Stomach (tissue), 9 donors: ENCODE results near the gene TSPAN3. TPM values are rescaled to one million over a fixed set of nuclear protein-coding genes. Genes with fewer than 3 reads are reported as not detected.

Source experiments
- DNase-seq, 2 donors: peaks; one replicate each; pipeline versions ENCODE4 v3.0.0 to v3.0.0-alpha.2; 2013 to 2019
- H3K27ac ChIP-seq, 5 donors: fragments of 200-600 bp in 4 of 5; sonication (generic) in 4 of 5; one replicate each; pipeline ENCODE4 v1.5.1; 2013 to 2019; ENCODE audit warnings: mild to moderate bottlenecking in 1 of 5, moderate library complexity in 1 of 5
- H3K27me3 ChIP-seq, 3 donors: fragments of 200-600 bp; sonication (generic); one replicate each; pipeline ENCODE4 v1.5.1; 2017 to 2019; ENCODE audit warnings: mixed run types in 1 of 3
- H3K36me3 ChIP-seq, 4 donors: fragments of 200-600 bp; sonication (generic); 1 replicate in 3 of 4; 2 replicates in 1 of 4; pipeline ENCODE4 v1.5.1; 2016 to 2019
- H3K4me1 ChIP-seq, 4 donors: fragments of 200-600 bp; sonication (generic); one replicate each; pipeline ENCODE4 v1.5.1; 2016 to 2019
- H3K4me3 ChIP-seq, 4 donors: fragments of 200-600 bp; sonication (generic) in 3 of 4; one replicate each; pipeline ENCODE4 v1.5.1; 2016 to 2019; ENCODE audit warnings: mild to moderate bottlenecking in 1 of 4
- H3K9me3 ChIP-seq, 4 donors: fragments of 200-600 bp; sonication (generic); one replicate each; pipeline ENCODE4 v1.5.1; 2016 to 2019
- CTCF ChIP-seq, 7 experiments: fragments of 450-650 bp in 4 of 7; fragments of 200-600 bp in 3 of 7; sonication (generic) in 3 of 7; IDR thresholded peaks; one replicate each; pipeline ENCODE4 v1.5.1; 2016 to 2019; ENCODE audit warnings: antibody characterized with exemption in 7 of 7, control low read depth in 2 of 7, mild to moderate bottlenecking in 1 of 7
- EP300 ChIP-seq: sonication (generic); formaldehyde crosslinking; IDR thresholded peaks from one replicate; pipeline ENCODE4 v1.6.1; 2017; ENCODE audit warnings: antibody characterized with exemption
- POLR2A ChIP-seq, 4 donors: fragments of 450-650 bp; IDR thresholded peaks; one replicate each; pipeline ENCODE4 v1.6.1; 2016; ENCODE audit warnings: antibody characterized with exemption in 4 of 4, control low read depth in 2 of 4, mild to moderate bottlenecking in 1 of 4, moderate library complexity in 1 of 4
- POLR2AphosphoS5 ChIP-seq, 3 donors: sonication (generic); formaldehyde crosslinking; IDR thresholded peaks; one replicate each; pipeline ENCODE4 v1.6.1; 2016; ENCODE audit warnings: antibody characterized with exemption in 3 of 3
- WGBS, 5 donors: extraction: QIAGEN DNeasy Blood & Tissue Kit in 3 of 5; methylation state at CpG; one replicate each; pipeline versions ENCODE4 v1.1.5 to v1.1.7; 2013 to 2018; 5-methylcytosine and 5-hydroxymethylcytosine counted together
- intact Hi-C: fragments of 100-400 bp; cut with DNase I; formaldehyde crosslinking; loops from one replicate; pipeline ENCODE4 v1.15.1; 2023; ENCODE audit warnings: low total_unique reads
- polyA plus RNA-seq, 3 donors: library from polyadenylated mRNA; stranded (reverse); fragments of 200-250 nt; gene quantifications; one replicate each; pipeline ENCODE4 v1.2.3, GENCODE V29; 2013
- total RNA-seq, 5 donors: library from RNA; depleted of rRNA; stranded (reverse); fragments of >200 nt; gene quantifications; one replicate each; pipeline versions ENCODE4 v1.1.0 to v1.2.3, GENCODE V29; 2014 to 2016
- donor health status: healthy with polysubstance abuse.
- donor health status: Bipolar disorder and iron deficiency.
- donor health status: healthy.

Gene TSPAN3
- total and polyA plus RNA-seq, 8 donors = 42.9 to 390 (median 99.7) TPM

GRCh38 chr15:77020348-77021087 lies 50.4 kb downstream of the TSPAN3 start:
- no peaks in the 10 kb centered on the region for H3K36me3 ChIP-seq
- no peak for TF ChIP-seq POLR2A (IDR thresholded peaks at IDR 0.05)
- no peak for TF ChIP-seq POLR2AphosphoS5 (IDR thresholded peaks at IDR 0.05)
- no peak for TF ChIP-seq EP300
- TF ChIP-seq CTCF (IDR thresholded peaks at IDR 0.05) = no peak
- peaks cover 0 to 9% (median 4%) of the 10 kb centered on the region in 3 donors for H3K27me3 ChIP-seq
- no peak for DNase-seq
- peaks cover 0 to 43% (median 8%) of the 10 kb centered on the region in 4 donors for H3K4me1 ChIP-seq
- no peaks in the 10 kb centered on the region for H3K9me3 ChIP-seq
- intact Hi-C loops = no loop called here
- WGBS, 5 donors = 80 to 95% (median 91%) methylated on average over 5 to 6 of the region's 6 CpGs
- H3K4me3 ChIP-seq = no peak overlapping the region
- no peak overlapping the region for H3K27ac ChIP-seq

GRCh38 chr15:77019521-77020331 lies 51.2 kb downstream of the TSPAN3 start:
- intact Hi-C loops = no loop called here
- Histone ChIP-seq H3K36me3 (no peaks in the 10 kb centered on the region), H3K4me3 (no peak overlapping the region), H3K27ac (no peak overlapping the region), H3K9me3 (no peaks in the 10 kb centered on the region), H3K4me1 (peaks cover 0 to 51% (median 8%) of the 10 kb centered on the region in 4 donors), H3K27me3 (peaks cover 0 to 9% (median 4%) of the 10 kb centered on the region in 3 donors)
- no peak for DNase-seq
- no peak for TF ChIP-seq EP300
- no peak for TF ChIP-seq CTCF (IDR thresholded peaks at IDR 0.05)
- TF ChIP-seq POLR2AphosphoS5 (IDR thresholded peaks at IDR 0.05) = no peak
- no peak for TF ChIP-seq POLR2A (IDR thresholded peaks at IDR 0.05)
- WGBS, 5 donors = 73 to 81% (median 76%) methylated on average over 12 of the region's 12 CpGs

DNA sequence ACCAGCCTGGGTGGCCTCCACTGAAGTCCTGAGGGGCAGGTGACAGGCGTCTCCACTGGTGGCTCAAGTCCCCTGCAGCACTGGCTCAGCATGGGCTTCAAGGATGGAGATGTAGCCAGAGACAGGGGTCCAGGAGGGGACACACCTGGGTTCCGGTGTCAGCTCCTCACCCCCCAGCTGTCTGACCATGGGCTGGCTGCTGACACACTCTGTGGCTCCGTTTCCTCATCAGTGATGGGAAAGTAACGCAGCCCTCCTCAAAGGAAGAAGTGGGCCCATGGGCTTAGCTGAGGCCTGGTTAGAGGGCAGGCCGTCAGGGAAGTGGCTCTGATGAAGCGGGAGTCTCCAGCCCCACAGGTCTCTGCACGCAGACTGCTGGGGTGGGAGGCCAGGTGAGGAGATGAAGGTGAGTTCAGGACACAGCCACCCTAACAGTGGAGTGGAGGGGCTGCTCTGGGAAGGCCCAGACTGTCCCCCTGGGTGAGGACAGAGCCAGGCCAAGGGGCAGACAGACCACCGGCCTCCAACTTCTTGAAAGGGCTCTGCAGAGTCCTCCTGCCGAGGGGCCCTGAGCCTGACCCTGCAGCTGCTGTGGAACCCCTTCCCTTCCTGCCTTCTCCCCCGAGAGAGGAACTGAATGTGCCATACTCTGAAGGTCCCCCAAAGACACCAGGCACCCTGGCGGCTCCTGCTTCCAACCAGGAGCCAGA lies 52.0 kb downstream of the TSPAN3 start:
- no peak overlapping the region for H3K27ac ChIP-seq

More for the DNA sequence above, 52.0 kb downstream of the TSPAN3 start:
- H3K4me1 ChIP-seq = peaks cover 0 to 53% (median 5%) of the 10 kb centered on the region in 4 donors
- WGBS, 5 donors = 86 to 92% (median 89%) methylated on average over 5 to 11 of the region's 11 CpGs
- H3K27me3 ChIP-seq = peaks cover 0 to 5% (median 2%) of the 10 kb centered on the region in 3 donors
- H3K36me3 ChIP-seq = no peaks in the 10 kb centered on the region
- no peak for DNase-seq
- TF ChIP-seq EP300 = no peak
- no peak for TF ChIP-seq POLR2A (IDR thresholded peaks at IDR 0.05)
- no peak for TF ChIP-seq POLR2AphosphoS5 (IDR thresholded peaks at IDR 0.05)
- no peak for TF ChIP-seq CTCF (IDR thresholded peaks at IDR 0.05)
- H3K9me3 ChIP-seq = no peaks in the 10 kb centered on the region
- H3K4me3 ChIP-seq = no peak overlapping the region
- intact Hi-C loops = no loop called here
